HG03175 (cell line): ENCODE results near the gene IFNA5.

Experiments
- ATAC-seq: cut with Tn5 transposase; IDR thresholded peaks from one replicate; pipeline ENCODE4 v1.9.1; 2021; ENCODE audit warnings: mild to moderate bottlenecking, moderate library complexity; ENCODE audit not compliant: unreplicated experiment

Gene IFNA5

DNA sequence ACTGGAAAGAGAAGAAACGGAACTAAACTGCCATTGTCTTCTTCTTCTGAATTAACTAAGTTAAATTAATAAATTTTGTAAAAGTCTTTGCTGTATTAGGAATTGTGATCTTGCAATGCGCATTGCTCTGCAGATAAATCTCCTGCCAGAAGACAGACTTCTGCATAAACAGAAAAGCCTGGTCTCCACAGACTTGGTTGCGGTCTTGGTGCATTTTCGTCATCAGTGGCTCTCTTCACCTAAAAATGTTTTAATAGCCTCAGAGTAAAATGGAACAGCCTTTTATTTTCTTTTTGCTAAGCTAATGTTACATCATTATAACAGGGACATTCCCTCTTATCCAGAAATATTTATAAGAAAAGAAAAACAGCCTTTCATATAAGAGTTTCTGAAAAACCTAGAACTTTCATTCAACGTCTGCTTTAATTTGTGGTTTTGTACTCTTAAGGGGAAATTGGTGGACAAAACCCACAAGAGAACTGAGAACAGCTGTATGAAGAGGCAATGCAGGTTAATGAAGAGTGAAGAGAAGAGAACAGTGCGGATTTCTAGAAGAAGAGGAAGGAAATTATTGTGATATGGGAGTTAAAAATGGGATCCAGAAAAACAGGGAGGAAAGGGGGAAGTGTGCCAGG lies 10.1 kb downstream of the IFNA5 start:
- peak; percentile 87 for ATAC-seq

GRCh38 chr9:21294364-21294774 lies 10.7 kb downstream of the IFNA5 start:
- peak; percentile 44 for ATAC-seq

DNA sequence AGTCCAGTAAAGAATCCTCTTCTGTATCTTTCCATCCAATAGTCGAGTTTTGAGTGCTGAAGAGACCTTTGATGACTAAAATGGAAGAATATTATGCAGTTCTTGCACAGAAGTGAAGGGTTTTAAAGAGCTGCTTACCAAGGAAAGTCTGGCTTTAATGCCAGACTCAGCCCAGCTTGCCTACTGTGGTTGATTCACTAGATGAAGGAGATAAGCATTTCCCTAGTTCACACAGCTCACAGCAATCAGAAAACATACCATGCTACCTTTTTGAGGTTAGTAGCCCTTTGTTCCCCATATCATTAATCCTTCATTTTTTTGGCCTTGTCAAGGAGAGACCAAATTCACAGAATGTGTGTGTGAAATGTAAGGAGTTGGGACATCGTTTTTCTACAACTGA lies 15.3 kb downstream of the IFNA5 start:
- no peak for ATAC-seq

DNA sequence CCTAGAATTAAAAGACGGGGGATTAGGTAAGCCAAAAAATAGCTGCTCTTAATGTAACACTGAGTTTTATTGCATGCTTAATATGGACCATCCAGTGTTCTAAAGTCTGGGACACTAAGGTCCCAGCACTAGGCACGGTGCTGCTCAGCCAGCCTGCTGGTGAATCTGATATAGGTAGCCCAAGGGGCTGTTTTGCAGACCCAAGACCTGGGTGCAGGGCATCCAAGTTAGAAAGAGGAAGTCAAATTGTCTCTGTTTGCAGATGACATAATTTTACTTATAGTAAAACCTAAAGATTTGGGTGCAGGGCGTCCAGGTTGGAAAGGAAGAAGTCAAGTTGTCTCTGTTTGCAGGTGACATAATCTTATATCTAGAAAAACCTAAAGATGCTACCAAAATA lies 17.8 kb downstream of the IFNA5 start:
- ATAC-seq = no peak

- ATAC-seq = no peak
Measured at GRCh38 chr9:21286659-21287058, 18.5 kb downstream of the IFNA5 start.

GRCh38 chr9:21286099-21286498 lies 19.0 kb downstream of the IFNA5 start:
- ATAC-seq = no peak

- no peak for ATAC-seq
Measured at GRCh38 chr9:21281275-21281674, 23.8 kb downstream of the IFNA5 start.

- no peak for ATAC-seq
Measured at GRCh38 chr9:21268347-21268657, 36.8 kb downstream of the IFNA5 start.

- peak; percentile 49 for ATAC-seq
Measured at GRCh38 chr9:21267485-21268346, 37.4 kb downstream of the IFNA5 start.

DNA sequence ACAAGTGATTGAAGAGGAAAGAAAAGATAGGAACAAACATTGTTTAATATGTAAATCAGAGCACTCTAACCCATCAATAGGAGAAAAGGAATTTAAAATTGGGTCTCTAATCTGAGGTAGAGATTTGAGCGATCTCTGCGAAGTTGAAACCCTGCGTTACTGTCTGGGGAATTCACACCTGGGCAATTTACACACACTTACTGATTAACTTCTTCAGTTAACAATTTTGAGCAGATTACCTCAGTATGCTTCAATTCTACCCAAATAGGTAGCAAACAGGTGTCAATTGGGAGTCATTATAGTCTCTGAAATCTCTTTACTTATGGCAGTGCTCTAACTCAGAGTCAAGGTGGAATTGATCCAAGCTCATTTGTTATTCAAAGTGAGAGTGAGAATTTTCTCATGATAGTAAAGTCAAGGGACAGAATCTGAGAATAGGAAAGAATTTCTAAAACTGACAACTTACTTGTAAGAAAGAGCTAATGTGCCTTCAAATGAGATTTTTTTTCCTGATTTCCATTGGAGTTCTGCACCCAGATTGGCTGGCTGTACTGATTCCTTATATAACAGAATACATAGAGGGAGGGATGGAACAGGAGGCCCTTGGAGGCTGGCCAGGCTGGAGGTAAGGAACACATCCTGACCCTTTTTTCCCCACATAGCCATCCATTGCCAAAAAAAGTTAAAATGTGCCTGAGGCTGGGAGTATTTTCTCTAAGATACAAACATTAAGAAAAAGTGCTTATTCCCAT lies 38.2 kb downstream of the IFNA5 start:
- ATAC-seq = no peak

GRCh38 chr9:21265421-21266189 lies 39.5 kb downstream of the IFNA5 start:
- ATAC-seq = peak; percentile 44

DNA sequence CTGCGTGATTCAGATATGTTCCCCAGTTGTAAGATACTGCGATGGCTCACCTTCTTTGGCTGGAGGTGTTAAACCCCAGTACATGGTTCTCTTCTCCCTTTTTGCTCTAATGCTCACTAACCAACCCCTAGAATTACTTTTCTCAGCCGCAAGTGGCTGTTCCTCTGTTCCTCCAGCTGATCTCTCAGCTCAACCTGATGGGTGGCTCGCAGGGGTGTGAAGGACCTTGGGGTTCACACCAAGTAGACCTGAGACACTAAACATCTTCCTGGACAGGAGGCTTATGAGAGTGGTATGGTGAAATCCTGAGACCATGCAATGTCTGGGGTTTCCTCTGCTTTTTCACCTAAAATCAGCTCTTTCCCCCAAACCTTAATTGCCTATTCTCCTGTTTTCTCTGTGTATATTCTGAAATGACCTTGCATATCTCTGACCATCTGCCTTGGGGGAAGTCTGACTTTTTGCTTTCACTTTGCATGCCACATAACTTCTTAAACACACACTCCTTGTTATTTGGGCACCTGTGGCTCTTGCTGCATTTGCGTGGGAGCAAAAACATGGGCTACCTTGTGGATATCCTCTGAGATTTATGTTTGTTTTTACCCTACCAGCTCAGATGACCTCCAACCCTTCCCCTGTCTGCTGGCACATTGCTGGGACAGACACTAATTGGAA lies 49.4 kb downstream of the IFNA5 start:
- peak; percentile 46 for ATAC-seq
